ENCODE results near the gene KCNK2.

GRCh38 chr1:215202868-215203267 is 120.3 kb downstream of the KCNK2 start:
- TF ChIP-seq TAF1 (IDR thresholded peaks at IDR 0.05; ENCODE audit: borderline replicate concordance, low read depth, low read length), result no peak
- no peak for TF ChIP-seq CTCF (IDR thresholded peaks at IDR 0.05)
- no peak for TF ChIP-seq CHD2 (IDR thresholded peaks at IDR 0.05; ENCODE audit: low read length, partially characterized antibody)
- TF ChIP-seq FOXM1 (IDR thresholded peaks at IDR 0.05; ENCODE audit: low read depth), result no peak
- TF ChIP-seq JUND (IDR thresholded peaks at IDR 0.05), result no peak
- no peak for TF ChIP-seq POLR2AphosphoS5 (IDR thresholded peaks at IDR 0.05; ENCODE audit: low read depth, low read length)
- no peak for TF ChIP-seq MXI1 (IDR thresholded peaks at IDR 0.05; ENCODE audit: low read depth, low read length)
- TF ChIP-seq SMC3 (IDR thresholded peaks at IDR 0.05; ENCODE audit: low read depth, low read length), result no peak
- TF ChIP-seq YY1 (IDR thresholded peaks at IDR 0.05; ENCODE audit: low read depth), result no peak
